Cardiac fibroblast (primary cell): Measurements from ENCODE around the gene FBLN1.

Experiments
- DNase-seq, 2 donors: peaks; one replicate each; pipeline versions ENCODE4 v3.0.0 to v3.0.0-alpha.2; 2010; ENCODE audit warnings: low read depth in 2 of 2
- H3K4me3 ChIP-seq, 2 donors: replicated peaks in 1 of 2; 1 replicate in 1 of 2; 2 replicates in 1 of 2; pipeline ENCODE4 v1.5.1; 2011; ENCODE audit warnings: low read depth in 2 of 2, low read length in 2 of 2, mild to moderate bottlenecking in 2 of 2, moderate library complexity in 1 of 2
- CTCF ChIP-seq: IDR thresholded peaks from one replicate; pipeline ENCODE4 v1.5.1; 2011; ENCODE audit warnings: low read depth, mild to moderate bottlenecking, low read length, inconsistent platforms

The FBLN1 gene

GRCh38 chr22:45574069-45574703 lies 71.5 kb downstream of the FBLN1 start:
- no peak for TF ChIP-seq CTCF
- DNase-seq, result no peak
- no peak overlapping the region for H3K4me3 ChIP-seq

GRCh38 chr22:45575173-45575572 lies 72.5 kb downstream of the FBLN1 start:
- H3K4me3 ChIP-seq, result no peak overlapping the region
- no peak for DNase-seq
- TF ChIP-seq CTCF, result no peak

GRCh38 chr22:45575607-45576272 lies 73.1 kb downstream of the FBLN1 start:
- TF ChIP-seq CTCF, result no peak
- DNase-seq, result no peak
- no peak overlapping the region for H3K4me3 ChIP-seq

- no peak for TF ChIP-seq CTCF
- DNase-seq, result no peak
- H3K4me3 ChIP-seq, result no peak overlapping the region
These were observed 73.6 kb downstream of the FBLN1 start for GRCh38 chr22:45576273-45576625.

DNA sequence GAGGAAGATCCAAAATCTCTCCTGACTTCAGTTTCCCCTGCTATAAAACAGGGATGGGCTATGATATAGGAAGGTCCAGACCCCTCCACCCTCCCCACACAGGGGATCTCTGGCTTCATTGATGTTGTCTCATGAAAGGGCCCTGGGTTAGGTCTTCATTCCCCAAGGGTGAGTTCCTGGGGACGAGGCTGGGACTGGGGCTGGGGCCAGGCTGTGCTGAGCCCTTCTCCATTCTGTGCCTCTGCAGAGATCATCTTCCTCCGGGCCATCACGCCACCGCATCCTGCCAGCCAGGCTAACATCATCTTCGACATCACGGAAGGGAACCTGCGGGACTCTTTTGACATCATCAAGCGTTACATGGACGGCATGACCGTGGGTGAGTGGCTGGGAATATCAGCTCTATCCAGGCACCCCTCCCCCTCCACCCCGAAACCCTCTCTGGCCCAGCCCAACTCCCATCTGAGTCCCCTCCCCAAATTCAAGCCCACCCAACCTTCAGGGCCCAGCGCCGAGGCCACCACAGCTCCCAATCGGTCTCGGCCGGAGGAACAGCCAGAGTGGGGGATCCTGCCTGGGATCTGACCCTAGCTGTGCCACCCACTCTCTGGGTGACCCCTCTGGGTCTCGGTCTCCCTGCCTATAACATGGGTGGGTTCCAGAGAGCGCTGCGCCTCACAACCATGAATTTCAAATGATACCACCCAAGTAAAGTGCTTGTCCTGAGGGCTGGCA lies 74.2 kb downstream of the FBLN1 start:
- no peak overlapping the region for H3K4me3 ChIP-seq
- TF ChIP-seq CTCF, result no peak
- no peak for DNase-seq

GRCh38 chr22:45577746-45578523 lies 75.3 kb downstream of the FBLN1 start:
- no peak overlapping the region for H3K4me3 ChIP-seq
- TF ChIP-seq CTCF, result peak; percentile 95
- peak; percentile 83 to 88 for DNase-seq
